Keratinocyte (primary cell): ENCODE data around the gene SDF2. TPM values are rescaled to one million over a fixed set of nuclear protein-coding genes. Genes with fewer than 3 reads are reported as not detected.

ENCODE experiments used
- DNase-seq: peaks from one replicate; pipeline ENCODE4 v3.0.0-alpha.2; 2011; ENCODE audit warnings: low read depth, missing footprints, low spot score
- FAIRE-seq: peaks from 2 replicates; lab custom pipeline; 2011; peaks lifted over from hg19 to GRCh38; lab: Jason Lieb, UNC
- H2AFZ ChIP-seq: 2 replicates; pipeline ENCODE4 v1.6.0; 2012; ENCODE audit warnings: low read length, control low read depth, inconsistent platforms; ENCODE audit not compliant: control insufficient read depth
- H3K27ac ChIP-seq: 2 replicates; pipeline ENCODE4 v1.5.1; 2011; ENCODE audit warnings: low read length; ENCODE audit not compliant: control insufficient read depth, insufficient read depth
- H3K27me3 ChIP-seq: 3 replicates; pipeline ENCODE4 v1.6.0; 2011; ENCODE audit warnings: low read length; ENCODE audit not compliant: control insufficient read depth, insufficient read depth; ENCODE audit errors: extremely low read depth
- H3K36me3 ChIP-seq, 2 experiments: 2 replicates in 1 of 2; 3 replicates in 1 of 2; pipeline ENCODE4 v1.5.1; 2011; ENCODE audit warnings: low read length in 2 of 2, mild to moderate bottlenecking in 1 of 2; ENCODE audit not compliant: control insufficient read depth in 2 of 2, insufficient read depth in 2 of 2; ENCODE audit errors: extremely low read depth in 1 of 2
- H3K4me1 ChIP-seq: 3 replicates; pipeline ENCODE4 v1.5.1; 2011; ENCODE audit warnings: low read length; ENCODE audit not compliant: control insufficient read depth, insufficient read depth; ENCODE audit errors: extremely low read depth
- H3K4me2 ChIP-seq: 3 replicates; pipeline ENCODE4 v1.6.0; 2011; ENCODE audit warnings: low read depth, low read length; ENCODE audit not compliant: control insufficient read depth, insufficient read depth; ENCODE audit errors: extremely low read depth
- H3K4me3 ChIP-seq, 3 experiments: fragments of 200-600 bp in 1 of 3; sonication (generic) in 1 of 3; 2 replicates in 2 of 3; 3 replicates in 1 of 3; pipeline ENCODE4 v1.5.1; 2011 to 2016; ENCODE audit warnings: low read length in 3 of 3, mild to moderate bottlenecking in 3 of 3, control low read depth in 2 of 3, inconsistent platforms in 1 of 3, low read depth in 1 of 3, mixed read lengths in 1 of 3, mixed run types in 1 of 3, moderate library complexity in 1 of 3; ENCODE audit not compliant: control insufficient read depth in 2 of 3, insufficient read depth in 2 of 3; ENCODE audit errors: extremely low read depth in 1 of 3
- H3K79me2 ChIP-seq: 2 replicates; pipeline ENCODE4 v1.6.0; 2012; ENCODE audit warnings: low read length; ENCODE audit not compliant: control insufficient read depth, insufficient read depth
- H3K9ac ChIP-seq: 3 replicates; pipeline ENCODE4 v1.6.0; 2011; ENCODE audit warnings: low read length; ENCODE audit not compliant: control insufficient read depth, insufficient read depth; ENCODE audit errors: extremely low read depth
- H3K9me1 ChIP-seq: 3 replicates; pipeline ENCODE4 v1.6.0; 2011; ENCODE audit warnings: low read length; ENCODE audit not compliant: control insufficient read depth, insufficient read depth; ENCODE audit errors: extremely low read depth
- H3K9me3 ChIP-seq: 2 replicates; pipeline ENCODE4 v1.5.1; 2012; ENCODE audit warnings: low read depth, low read length; ENCODE audit not compliant: control insufficient read depth
- H4K20me1 ChIP-seq: 3 replicates; pipeline ENCODE4 v1.6.0; 2011; ENCODE audit warnings: low read length; ENCODE audit not compliant: control insufficient read depth, insufficient read depth; ENCODE audit errors: extremely low read depth
- CTCF ChIP-seq, 3 experiments: IDR thresholded peaks in 1 of 3; conservative IDR thresholded peaks in 1 of 3; optimal IDR thresholded peaks in 1 of 3; 2 replicates in 2 of 3; 3 replicates in 1 of 3; pipeline versions ENCODE3 to v1.5.1; 2011; ENCODE audit warnings: low read length in 3 of 3, mild to moderate bottlenecking in 3 of 3, moderate library complexity in 2 of 3, control low read depth in 1 of 3, inconsistent platforms in 1 of 3; ENCODE audit not compliant: insufficient read depth in 2 of 3; ENCODE audit errors: extremely low read depth in 1 of 3
- EZH2 ChIP-seq: IDR thresholded peaks from one replicate; pipeline ENCODE4 v1.6.1; 2012; ENCODE audit warnings: inconsistent platforms, mild to moderate bottlenecking, low read length, moderate library complexity
- dilution Hi-C: fragments of 300-500 bp; cut with MboI; formaldehyde crosslinking; loops from one replicate; pipeline ENCODE4 v1.7.0; 2020; ENCODE audit warnings: low sequenced_read_pairs; ENCODE audit not compliant: extremely low pct_ligation_motif_present
- polyA plus RNA-seq, 5 experiments: library from polyadenylated mRNA; depleted of rRNA in 3 of 5; stranded (reverse) in 3 of 5; stranded (forward) in 1 of 5; unstranded in 1 of 5; fragments of >200 nt; gene quantifications; 1 replicate in 1 of 5; 2 replicates in 3 of 5; 3 replicates in 1 of 5; pipeline versions ENCODE4 v1.2.1 to v1.2.3, GENCODE V29; 2011 to 2012; ENCODE audit warnings: missing spikeins in 2 of 5, low read depth in 1 of 5, low replicate concordance in 1 of 5

SDF2 gene
- polyA plus RNA-seq, 1 donor (not counting 4 experiments of a cell fraction or from before 2014, with no cell fraction given), result 61.5 TPM

- FAIRE-seq (no peak), DNase-seq (no peak)
- Histone ChIP-seq H3K9ac (no peak overlapping the region), H2AFZ (no peak overlapping the region), H3K27ac (no peak overlapping the region), H3K9me1 (no peaks in the 10 kb centered on the region), H3K27me3 (no peaks in the 10 kb centered on the region), H3K4me3 (no peak overlapping the region), H3K9me3 (no peaks in the 10 kb centered on the region), H4K20me1 (no peaks in the 10 kb centered on the region), H3K4me2 (no peak overlapping the region), H3K79me2 (peaks cover 54% of the 10 kb centered on the region), H3K4me1 (peaks cover 12% of the 10 kb centered on the region), H3K36me3 (peaks cover 4 to 5% of the 10 kb centered on the region in 2 experiments)
- TF ChIP-seq CTCF (optimal IDR thresholded peaks at IDR 0.05 in 1 of 3, IDR thresholded peaks at IDR 0.05 in 1 of 3, conservative IDR thresholded peaks at IDR 0.05 in 1 of 3; ENCODE audit: extremely low read depth in 1 of 3, insufficient read depth in 2 of 3, low read length in 3 of 3) (no peak), EZH2 (no peak)
- dilution Hi-C loops, result no loop called here
These were observed 4.0 kb downstream of the SDF2 start for GRCh38 chr17:28657756-28658155.

DNA sequence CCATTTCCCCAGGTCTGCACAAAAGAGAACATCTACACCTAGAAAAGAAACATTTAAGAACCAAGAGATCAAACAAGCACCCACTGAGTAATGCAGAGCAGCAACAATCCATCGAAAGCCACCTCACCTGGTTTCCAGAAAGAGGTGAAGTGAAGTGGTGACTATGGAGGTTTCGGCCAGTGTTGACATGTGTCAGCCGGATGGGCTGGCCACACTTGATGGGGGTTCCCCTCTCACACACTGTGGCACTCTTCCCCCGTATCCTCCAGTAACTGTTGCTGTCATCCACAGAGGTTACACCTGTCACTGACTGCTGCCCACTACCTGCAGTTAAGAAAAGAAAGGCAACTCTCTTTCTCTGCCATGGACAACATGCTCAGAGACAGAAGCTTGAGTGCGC lies 6.5 kb downstream of the SDF2 start:
- H3K9me1 ChIP-seq, result no peaks in the 10 kb centered on the region
- no peaks in the 10 kb centered on the region for H4K20me1 ChIP-seq
- H3K4me3 ChIP-seq, result no peak overlapping the region
- H3K4me1 ChIP-seq, result peaks cover 3% of the 10 kb centered on the region
- TF ChIP-seq CTCF (optimal IDR thresholded peaks at IDR 0.05 in 1 of 3, IDR thresholded peaks at IDR 0.05 in 1 of 3, conservative IDR thresholded peaks at IDR 0.05 in 1 of 3; ENCODE audit: extremely low read depth in 1 of 3, insufficient read depth in 2 of 3, low read length in 3 of 3) (no peak), EZH2 (no peak)
- H3K79me2 ChIP-seq, result peaks cover 33% of the 10 kb centered on the region
- no peak overlapping the region for H2AFZ ChIP-seq
- H3K36me3 ChIP-seq, result peaks cover 4 to 8% of the 10 kb centered on the region in 2 experiments
- dilution Hi-C loops, result no loop called here
- no peak for DNase-seq
- H3K27ac ChIP-seq, result no peak overlapping the region
- no peaks in the 10 kb centered on the region for H3K27me3 ChIP-seq
- no peak overlapping the region for H3K4me2 ChIP-seq
- no peaks in the 10 kb centered on the region for H3K9me3 ChIP-seq
- FAIRE-seq, result no peak
- no peak overlapping the region for H3K9ac ChIP-seq
